K562 (cell line): ENCODE measurements around the gene LSR. TPM values are rescaled to one million over a fixed set of nuclear protein-coding genes. Genes with fewer than 3 reads are reported as not detected.

Source experiments
- ARID1B ChIP-seq: fragments of 450-650 bp; IDR thresholded peaks from 2 replicates; pipeline ENCODE4 v1.6.1; 2016; ENCODE audit warnings: antibody characterized with exemption, mild to moderate bottlenecking, inconsistent platforms
- BRD9 ChIP-seq: fragments of 450-650 bp; IDR thresholded peaks from 2 replicates; pipeline ENCODE4 v1.6.1; 2018; ENCODE audit warnings: low read depth; ENCODE audit not compliant: partially characterized antibody
- CEBPG ChIP-seq, 3 experiments: fragments of 200-800 bp in 1 of 3; sonication (Bioruptor generic) in 1 of 3; sonication (generic) in 1 of 3; formaldehyde crosslinking in 1 of 3; IDR thresholded peaks in 2 of 3; conservative IDR thresholded peaks in 1 of 3; 2 replicates each; pipeline versions ENCODE4 v1.6.1 to v1.8.0; 2016 to 2022; ENCODE audit warnings: missing compliant biosample characterization in 2 of 3, missing genetic modification characterization in 2 of 3, mild to moderate bottlenecking in 1 of 3, missing genetic modification reagents in 1 of 3
- CXXC5 ChIP-seq: fragments of 250-450 bp; sonication (Bioruptor Pico); IDR thresholded peaks from 2 replicates; pipeline ENCODE4 v1.8.0; 2022; ENCODE audit warnings: inconsistent platforms, mild to moderate bottlenecking, moderate library complexity
- ELF2 ChIP-seq: fragments of 250-450 bp; sonication (Bioruptor Pico); IDR thresholded peaks from 2 replicates; pipeline ENCODE4 v1.5.0; 2021; ENCODE audit warnings: mild to moderate bottlenecking
- ESRRA ChIP-seq: fragments of 450-650 bp; IDR thresholded peaks from 2 replicates; pipeline ENCODE4 v1.6.1; 2014; ENCODE audit warnings: low read depth, mild to moderate bottlenecking, moderate library complexity, borderline replicate concordance
- HDAC3 ChIP-seq: fragments of 450-650 bp; IDR thresholded peaks from 2 replicates; pipeline ENCODE4 v1.6.1; 2018; ENCODE audit warnings: borderline replicate concordance, mild to moderate bottlenecking, moderate library complexity; ENCODE audit not compliant: partially characterized antibody
- LCOR ChIP-seq: sonication (generic); formaldehyde crosslinking; IDR thresholded peaks from 2 replicates; pipeline ENCODE4 v1.8.0; 2022; ENCODE audit warnings: mild to moderate bottlenecking, missing genetic modification reagents
- MIER1 ChIP-seq: fragments of 450-650 bp; IDR thresholded peaks from 2 replicates; pipeline ENCODE4 v1.6.1; 2016; ENCODE audit warnings: antibody characterized with exemption, mild to moderate bottlenecking, low read depth
- MTA1 ChIP-seq: fragments of 450-650 bp; IDR thresholded peaks from 2 replicates; pipeline ENCODE4 v1.6.1; 2017; ENCODE audit warnings: borderline replicate concordance
- MYC ChIP-seq, 2 experiments: fragments of 250-450 bp in 1 of 2; sonication (Bioruptor Pico) in 1 of 2; IDR thresholded peaks; 2 replicates each; pipeline versions ENCODE4 v1.5.1 to v1.6.1; 2012 to 2021; ENCODE audit warnings: low read depth in 2 of 2, borderline replicate concordance in 1 of 2, improper control_type of control experiment in 1 of 2, low read length in 1 of 2, mild to moderate bottlenecking in 1 of 2, moderate library complexity in 1 of 2
- NFXL1 ChIP-seq: fragments of 450-650 bp; formaldehyde crosslinking; IDR thresholded peaks from 2 replicates; pipeline ENCODE4 v1.4.0; 2021; ENCODE audit warnings: mild to moderate bottlenecking
- PCBP1 ChIP-seq: fragments of 200-400 bp; formaldehyde crosslinking; IDR thresholded peaks from 2 replicates; pipeline ENCODE4 v1.6.1; 2018; ENCODE audit warnings: mild to moderate bottlenecking, low read depth, low read length; ENCODE audit not compliant: poor library complexity, severe bottlenecking
- RAD21 ChIP-seq, 2 experiments: fragments of 250-450 bp in 1 of 2; fragments of 450-650 bp in 1 of 2; sonication (Bioruptor Pico) in 1 of 2; formaldehyde crosslinking in 1 of 2; IDR thresholded peaks in 1 of 2; conservative IDR thresholded peaks in 1 of 2; 2 replicates each; pipeline versions ENCODE4 v1.4.0 to v1.8.0; 2020 to 2022; ENCODE audit warnings: mild to moderate bottlenecking in 2 of 2, moderate library complexity in 1 of 2
- RAD51 ChIP-seq: fragments of 450-650 bp; IDR thresholded peaks from 2 replicates; pipeline ENCODE4 v1.7.1; 2016; ENCODE audit warnings: low read depth, mild to moderate bottlenecking, borderline replicate concordance
- RBFOX2 ChIP-seq: fragments of 200-400 bp; formaldehyde crosslinking; IDR thresholded peaks from 2 replicates; pipeline ENCODE4 v1.6.1; 2017; ENCODE audit warnings: low read depth, mild to moderate bottlenecking, low read length, moderate library complexity
- RBM17 ChIP-seq: fragments of 200-400 bp; formaldehyde crosslinking; IDR thresholded peaks from 2 replicates; pipeline ENCODE4 v1.6.1; 2017; ENCODE audit warnings: low read depth, mild to moderate bottlenecking, low read length, borderline replicate concordance
- RBM25 ChIP-seq: fragments of 200-400 bp; formaldehyde crosslinking; IDR thresholded peaks from 2 replicates; pipeline ENCODE4 v1.6.1; 2018; ENCODE audit warnings: low read length, low read depth, moderate library complexity; ENCODE audit not compliant: severe bottlenecking
- TBP ChIP-seq: optimal IDR thresholded peaks from 2 replicates; pipeline ENCODE3; 2011; ENCODE audit warnings: low read depth, low read length, improper control_type of control experiment
- TFAP4 ChIP-seq: sonication (generic); formaldehyde crosslinking; IDR thresholded peaks from 2 replicates; pipeline ENCODE4 v1.8.0; 2022; ENCODE audit warnings: missing genetic modification reagents, mild to moderate bottlenecking, moderate library complexity, borderline replicate concordance
- TRIM24 ChIP-seq, 2 experiments: fragments of 450-650 bp; IDR thresholded peaks; 2 replicates each; pipeline ENCODE4 v1.6.1; 2016
- TRIM28 ChIP-seq: fragments of 450-650 bp; IDR thresholded peaks from 2 replicates; pipeline ENCODE4 v1.6.1; 2017
- ZEB2 ChIP-seq: fragments of 450-650 bp; IDR thresholded peaks from 2 replicates; pipeline ENCODE4 v1.6.1; 2016
- ZNF263 ChIP-seq: sonication (generic); formaldehyde crosslinking; IDR thresholded peaks from 2 replicates; pipeline ENCODE4 v1.8.0; 2022; ENCODE audit warnings: mild to moderate bottlenecking, missing genetic modification reagents, borderline replicate concordance
- ZNF507 ChIP-seq: conservative IDR thresholded peaks from 2 replicates; pipeline ENCODE4 v1.6.1; 2017; ENCODE audit warnings: missing genetic modification characterization, missing compliant biosample characterization
- polyA plus RNA-seq, 8 experiments: library from polyadenylated mRNA; depleted of rRNA in 4 of 8; stranded (reverse) in 5 of 8; unstranded in 3 of 8; fragments of >200 nt; fragmentation: Nextera tagmentation in 2 of 8; fragmentation: Illumina TruSeq in 1 of 8; extraction: Ambion mirVana in 2 of 8; extraction: Trizol in 1 of 8; gene quantifications; 2 replicates each; pipeline versions ENCODE4 v1.2.1 to v1.2.3, GENCODE V29; 2011 to 2014; ENCODE audit warnings: inconsistent platforms in 1 of 8, missing spikeins in 1 of 8
- total RNA-seq, 7 experiments: library from RNA; depleted of rRNA in 6 of 7; stranded (reverse); fragments of >200 nt in 6 of 7; fragmentation: Illumina TruSeq in 2 of 7; extraction: Trizol in 2 of 7; gene quantifications; 2 replicates each; pipeline versions ENCODE4 v1.2.1 to v1.2.3, GENCODE V29; 2011 to 2021; ENCODE audit warnings: low replicate concordance in 1 of 7
- TF ChIP-seq, protein P1 (sequence below): sonication (generic); formaldehyde crosslinking; IDR thresholded peaks from 2 replicates; pipeline ENCODE4 v1.5.0; 2020; ENCODE audit warnings: missing genetic modification reagents

Gene LSR
- total and polyA plus RNA-seq, 9 of the 15 experiments (the other 6 are each of a cell fraction or from before 2014, with no cell fraction given): 0.44 to 87.9 (median 28.0) TPM

DNA sequence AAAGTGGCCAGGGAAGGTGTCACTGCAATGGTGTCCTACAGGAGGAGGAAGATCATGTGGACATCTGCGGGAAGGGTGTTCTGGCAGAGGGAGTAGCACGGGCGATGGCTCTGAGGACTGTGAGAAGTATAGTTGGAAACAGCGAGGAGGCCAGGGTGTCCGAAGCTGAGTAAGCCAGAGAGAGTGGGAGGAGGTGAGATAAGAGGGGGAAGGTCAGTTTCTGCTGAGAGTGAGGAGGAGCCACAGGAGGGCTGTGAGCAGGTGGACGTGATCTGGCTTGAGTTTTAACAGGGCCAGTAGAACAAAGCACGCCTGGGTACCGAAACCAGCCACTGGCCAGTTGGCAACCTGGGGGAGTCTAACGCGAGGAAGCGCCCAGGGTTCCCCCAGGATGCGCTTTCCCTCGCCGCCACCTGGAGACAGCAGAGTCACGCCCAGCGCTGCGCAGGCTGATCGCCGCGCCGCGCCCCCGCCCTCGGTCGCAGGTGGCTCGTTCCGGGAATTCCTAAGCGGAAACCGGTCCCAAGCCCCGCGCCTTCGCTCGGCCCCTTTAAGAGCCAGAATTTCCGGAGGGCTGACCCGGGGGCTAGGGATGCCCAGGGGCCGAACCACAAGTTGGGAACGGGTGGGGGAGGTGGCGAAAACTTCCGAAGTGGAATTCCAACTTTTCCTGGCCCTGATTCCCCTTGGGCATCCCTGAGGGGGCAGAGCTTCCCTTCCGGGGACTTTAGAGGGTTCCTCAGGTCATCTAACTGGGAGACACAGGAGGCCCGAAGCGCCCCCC is 1.1 kb upstream of the LSR start (continued):
- no peak for TF ChIP-seq CEBPG (CRISPR knock-in tag; IDR thresholded peaks at IDR 0.05)
- TF ChIP-seq CEBPG (tag; conservative IDR thresholded peaks at IDR 0.05 in 1 of 2, IDR thresholded peaks at IDR 0.05 in 1 of 2): 0 out of 4 replicates have a peak, but pooled peaks of 1 of the 2 experiments have one; percentile 30
- TF ChIP-seq CXXC5 (CRISPR knock-in tag): peak; percentile 83
- TF ChIP-seq NFXL1 (CRISPR knock-in tag): no peak
- peak; percentile 1; the same call in 1 of the 2 replicates for TF ChIP-seq RBFOX2
- peak; percentile 45; the same call in 1 of the 2 replicates for TF ChIP-seq MTA1
- TF ChIP-seq HDAC3: peak; percentile 70
- peak; percentile 76 for TF ChIP-seq RBM25
- TF ChIP-seq PCBP1: peak; percentile 52
- no peak for TF ChIP-seq ZNF507 (tag)
- TF ChIP-seq MYC (IDR thresholded peaks at IDR 0.05; ENCODE audit: low read depth, low read length): peak; percentile 84
- 0 out of 2 replicates have a peak, but pooled peaks have one; percentile 34 for TF ChIP-seq MYC (CRISPR knock-in tag; IDR thresholded peaks at IDR 0.05; ENCODE audit: borderline replicate concordance, low read depth)
- peak; percentile 95 for TF ChIP-seq ZEB2
- TF ChIP-seq, protein P1, sequence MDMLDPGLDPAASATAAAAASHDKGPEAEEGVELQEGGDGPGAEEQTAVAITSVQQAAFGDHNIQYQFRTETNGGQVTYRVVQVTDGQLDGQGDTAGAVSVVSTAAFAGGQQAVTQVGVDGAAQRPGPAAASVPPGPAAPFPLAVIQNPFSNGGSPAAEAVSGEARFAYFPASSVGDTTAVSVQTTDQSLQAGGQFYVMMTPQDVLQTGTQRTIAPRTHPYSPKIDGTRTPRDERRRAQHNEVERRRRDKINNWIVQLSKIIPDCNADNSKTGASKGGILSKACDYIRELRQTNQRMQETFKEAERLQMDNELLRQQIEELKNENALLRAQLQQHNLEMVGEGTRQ (CRISPR knock-in tag): no peak; the same call in 1 of the 2 replicates
- TF ChIP-seq TRIM28: peak; percentile 88; the same call in 1 of the 2 replicates
- TF ChIP-seq RAD51: peak; percentile 38; the same call in 1 of the 2 replicates
- no peak for TF ChIP-seq ELF2 (CRISPR knock-in tag)
- TF ChIP-seq ARID1B: peak; percentile 81
- 0 out of 2 replicates have a peak, but pooled peaks have one; percentile 22 for TF ChIP-seq ESRRA
- peak; percentile 69 to 80; a peak in 3 of 4 replicates for TF ChIP-seq TRIM24 (IDR thresholded peaks at IDR 0.05)
- no peak for TF ChIP-seq RBM17
- TF ChIP-seq TFAP4 (CRISPR knock-in tag): peak; percentile 67; the same call in 1 of the 2 replicates
- TF ChIP-seq TBP: peak; percentile 26
- peak; percentile 73 for TF ChIP-seq LCOR
- TF ChIP-seq ZNF263: peak; percentile 74
- peak; percentile 33 for TF ChIP-seq BRD9
- peak; percentile 52; the same call in 1 of the 2 replicates for TF ChIP-seq MIER1
- peak; percentile 64 to 72; a peak in 3 of 4 replicates for TF ChIP-seq RAD21 (CRISPR knock-in tag; conservative IDR thresholded peaks at IDR 0.05 in 1 of 2, IDR thresholded peaks at IDR 0.05 in 1 of 2)
